ENCODE measurements around the gene POTEC.
"Not testable (repeated sequence)": the region's sequence is repeated elsewhere in the genome, so short reads cannot be mapped to it uniquely, and the experiment has no call there.

DNA sequence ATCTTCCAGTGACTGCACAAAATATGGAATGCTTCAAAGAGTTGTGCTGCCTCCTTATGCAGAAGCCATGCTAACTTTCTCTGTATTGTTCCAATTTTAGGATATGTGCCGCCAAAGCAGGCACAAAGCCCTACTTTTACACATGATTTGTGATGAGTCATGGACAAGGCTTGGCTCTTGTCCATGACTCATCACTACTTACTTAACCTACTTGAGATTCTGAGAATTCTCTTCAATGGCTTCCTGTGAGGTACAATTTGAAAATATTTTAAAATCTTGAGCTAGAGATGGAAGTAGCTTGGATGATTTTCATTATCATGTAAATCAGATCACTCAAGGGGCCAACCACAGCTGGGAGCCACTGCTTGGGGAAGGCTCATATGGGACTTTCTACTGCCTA lies 11.7 kb downstream of the POTEC start:
- TF ChIP-seq, protein P1, sequence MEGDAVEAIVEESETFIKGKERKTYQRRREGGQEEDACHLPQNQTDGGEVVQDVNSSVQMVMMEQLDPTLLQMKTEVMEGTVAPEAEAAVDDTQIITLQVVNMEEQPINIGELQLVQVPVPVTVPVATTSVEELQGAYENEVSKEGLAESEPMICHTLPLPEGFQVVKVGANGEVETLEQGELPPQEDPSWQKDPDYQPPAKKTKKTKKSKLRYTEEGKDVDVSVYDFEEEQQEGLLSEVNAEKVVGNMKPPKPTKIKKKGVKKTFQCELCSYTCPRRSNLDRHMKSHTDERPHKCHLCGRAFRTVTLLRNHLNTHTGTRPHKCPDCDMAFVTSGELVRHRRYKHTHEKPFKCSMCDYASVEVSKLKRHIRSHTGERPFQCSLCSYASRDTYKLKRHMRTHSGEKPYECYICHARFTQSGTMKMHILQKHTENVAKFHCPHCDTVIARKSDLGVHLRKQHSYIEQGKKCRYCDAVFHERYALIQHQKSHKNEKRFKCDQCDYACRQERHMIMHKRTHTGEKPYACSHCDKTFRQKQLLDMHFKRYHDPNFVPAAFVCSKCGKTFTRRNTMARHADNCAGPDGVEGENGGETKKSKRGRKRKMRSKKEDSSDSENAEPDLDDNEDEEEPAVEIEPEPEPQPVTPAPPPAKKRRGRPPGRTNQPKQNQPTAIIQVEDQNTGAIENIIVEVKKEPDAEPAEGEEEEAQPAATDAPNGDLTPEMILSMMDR (optimal IDR thresholded peaks at IDR 0.05 in 1 of 3, IDR thresholded peaks at IDR 0.05 in 1 of 3, conservative IDR thresholded peaks at IDR 0.05 in 1 of 3; ENCODE audit: extremely low read depth in 1 of 3, insufficient read depth in 2 of 3, low read length in 3 of 3): not testable (repeated sequence)
- TF ChIP-seq EZH2 (IDR thresholded peaks at IDR 0.05; ENCODE audit: low read length): not testable (repeated sequence)

Data from keratinocyte (primary cell).